DOHH2 (cell line): Measurements from ENCODE around the gene TMEM115.

ENCODE experiments used
- H3F3A ChIP-seq: fragments of 200-600 bp; sonication (generic), shearing (Covaris generic); 2 replicates; pipeline ENCODE4 v1.6.0; 2016; ENCODE audit warnings: antibody characterized with exemption, mild to moderate bottlenecking; ENCODE audit not compliant: control insufficient read depth, insufficient read depth
- H3K27ac ChIP-seq: fragments of 200-600 bp; sonication (generic); 2 replicates; pipeline ENCODE4 v1.5.1; 2014; ENCODE audit warnings: low read depth, mild to moderate bottlenecking, low read length, moderate library complexity
- H3K27me3 ChIP-seq: fragments of 200-600 bp; sonication (generic); 2 replicates; pipeline ENCODE4 v1.6.1; 2014; ENCODE audit warnings: mild to moderate bottlenecking, low read length, mixed read lengths; ENCODE audit not compliant: control insufficient read depth
- H3K36me3 ChIP-seq: fragments of 200-600 bp; sonication (generic); 2 replicates; pipeline ENCODE4 v1.6.1; 2014; ENCODE audit warnings: mild to moderate bottlenecking, low read length, moderate library complexity, mixed read lengths; ENCODE audit not compliant: control insufficient read depth
- H3K4me1 ChIP-seq: fragments of 200-600 bp; sonication (generic); 2 replicates; pipeline ENCODE4 v1.6.1; 2014; ENCODE audit warnings: mild to moderate bottlenecking, low read length, mixed read lengths; ENCODE audit not compliant: control insufficient read depth
- H3K4me2 ChIP-seq: fragments of 200-600 bp; sonication (generic); 2 replicates; pipeline ENCODE4 v1.6.0; 2014; ENCODE audit warnings: mild to moderate bottlenecking, low read length, moderate library complexity
- H3K4me3 ChIP-seq: fragments of 200-600 bp; sonication (generic); 2 replicates; pipeline ENCODE4 v1.5.1; 2014; ENCODE audit warnings: mild to moderate bottlenecking, low read length, mixed read lengths
- H3K79me2 ChIP-seq: fragments of 200-600 bp; sonication (generic); 2 replicates; pipeline ENCODE4 v1.6.1; 2014; ENCODE audit warnings: mild to moderate bottlenecking, low read length, mixed read lengths; ENCODE audit not compliant: control insufficient read depth
- H3K9me2 ChIP-seq: fragments of 200-600 bp; sonication (generic); replicated peaks from 2 replicates; pipeline ENCODE4 v1.6.1; 2014; ENCODE audit warnings: mild to moderate bottlenecking, low read length, mixed read lengths; ENCODE audit not compliant: control insufficient read depth
- H3K9me3 ChIP-seq: fragments of 200-600 bp; sonication (generic); 2 replicates; pipeline ENCODE4 v1.6.1; 2014; ENCODE audit warnings: antibody characterized with exemption, low read length, mixed read lengths; ENCODE audit not compliant: control insufficient read depth, insufficient read depth
- H4K20me1 ChIP-seq: fragments of 200-600 bp; sonication (generic); 2 replicates; pipeline ENCODE4 v1.6.0; 2014; ENCODE audit warnings: low read depth, mild to moderate bottlenecking, antibody characterized with exemption, low read length, moderate library complexity; ENCODE audit not compliant: control insufficient read depth, insufficient read depth
- EZH2phosphoT487 ChIP-seq: fragments of 200-600 bp; sonication (generic); IDR thresholded peaks from 2 replicates; pipeline ENCODE4 v1.6.1; 2017; ENCODE audit warnings: borderline replicate concordance, mild to moderate bottlenecking, antibody characterized with exemption, low read length, moderate library complexity, mixed read lengths
- TF ChIP-seq, protein P1 (sequence below): fragments of 200-600 bp; sonication (generic); IDR thresholded peaks from one replicate; pipeline ENCODE4 v1.5.1; 2014; ENCODE audit warnings: antibody characterized with exemption, mild to moderate bottlenecking, low read depth, low read length; ENCODE audit not compliant: poor library complexity, severe bottlenecking

Gene TMEM115, protein sequence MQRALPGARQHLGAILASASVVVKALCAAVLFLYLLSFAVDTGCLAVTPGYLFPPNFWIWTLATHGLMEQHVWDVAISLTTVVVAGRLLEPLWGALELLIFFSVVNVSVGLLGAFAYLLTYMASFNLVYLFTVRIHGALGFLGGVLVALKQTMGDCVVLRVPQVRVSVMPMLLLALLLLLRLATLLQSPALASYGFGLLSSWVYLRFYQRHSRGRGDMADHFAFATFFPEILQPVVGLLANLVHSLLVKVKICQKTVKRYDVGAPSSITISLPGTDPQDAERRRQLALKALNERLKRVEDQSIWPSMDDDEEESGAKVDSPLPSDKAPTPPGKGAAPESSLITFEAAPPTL

DNA sequence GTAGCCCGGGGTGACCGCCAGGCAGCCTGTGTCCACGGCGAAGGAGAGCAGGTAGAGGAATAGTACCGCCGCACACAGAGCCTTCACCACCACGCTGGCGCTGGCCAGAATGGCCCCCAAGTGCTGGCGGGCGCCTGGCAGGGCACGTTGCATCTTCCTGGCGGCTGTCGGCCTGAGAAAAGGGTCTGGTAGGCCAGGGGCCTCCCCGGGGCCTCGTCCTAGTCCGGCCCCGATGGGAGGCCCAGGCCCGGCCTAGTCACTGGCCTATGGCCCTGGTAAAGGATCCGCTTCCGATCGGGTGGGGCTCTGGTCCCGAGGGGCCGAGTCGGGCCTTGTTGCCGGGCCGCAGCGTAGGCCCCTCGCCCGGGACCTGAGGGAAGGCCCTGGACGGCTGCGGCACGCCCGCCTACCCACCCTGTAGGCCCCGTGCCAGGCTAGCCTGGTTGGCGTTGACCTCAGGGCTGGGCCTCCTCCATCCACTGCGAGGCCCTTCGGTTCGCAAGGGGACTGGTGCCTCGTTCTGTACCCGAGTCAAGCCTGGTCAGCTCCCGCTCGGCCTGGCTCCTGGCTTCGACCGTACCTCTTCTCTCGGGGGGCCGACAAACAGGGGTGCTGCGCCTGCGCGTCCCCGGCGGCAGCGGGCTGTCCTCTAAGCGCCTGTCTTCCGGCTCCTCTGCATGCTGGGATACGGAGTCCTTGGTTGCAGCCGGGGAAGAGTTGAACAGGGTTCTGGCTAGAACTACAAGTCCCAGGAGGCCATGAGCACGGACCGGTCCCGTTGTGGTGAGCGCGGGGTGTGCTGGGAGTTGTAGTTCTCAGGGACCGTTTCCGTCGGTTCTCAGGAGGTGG lies at the start of gene TMEM115:
Gene TMEM115, minus strand, starts transcription at position 611 of the 849 bp plus-strand sequence. Its CDS starts 458 bp downstream, at position 153.
- Histone ChIP-seq H3K9me3 (no peaks in the 10 kb centered on the region), H3K79me2 (peaks cover 49% of the 10 kb centered on the region), H3K4me3 (peak within 1 kb of the TSS; percentile 92), H3K4me1 (peaks cover 34% of the 10 kb centered on the region), H3K27ac (no peak within 1 kb of the TSS), H4K20me1 (peaks cover 23% of the 10 kb centered on the region), H3K27me3 (no peaks in the 10 kb centered on the region), H3K36me3 (peaks cover 38% of the 10 kb centered on the region), H3F3A (no peaks in the 10 kb centered on the region), H3K9me2 (no peaks in the 10 kb centered on the region), H3K4me2 (peak within 1 kb of the TSS; percentile 79)
- TF ChIP-seq, protein P1, sequence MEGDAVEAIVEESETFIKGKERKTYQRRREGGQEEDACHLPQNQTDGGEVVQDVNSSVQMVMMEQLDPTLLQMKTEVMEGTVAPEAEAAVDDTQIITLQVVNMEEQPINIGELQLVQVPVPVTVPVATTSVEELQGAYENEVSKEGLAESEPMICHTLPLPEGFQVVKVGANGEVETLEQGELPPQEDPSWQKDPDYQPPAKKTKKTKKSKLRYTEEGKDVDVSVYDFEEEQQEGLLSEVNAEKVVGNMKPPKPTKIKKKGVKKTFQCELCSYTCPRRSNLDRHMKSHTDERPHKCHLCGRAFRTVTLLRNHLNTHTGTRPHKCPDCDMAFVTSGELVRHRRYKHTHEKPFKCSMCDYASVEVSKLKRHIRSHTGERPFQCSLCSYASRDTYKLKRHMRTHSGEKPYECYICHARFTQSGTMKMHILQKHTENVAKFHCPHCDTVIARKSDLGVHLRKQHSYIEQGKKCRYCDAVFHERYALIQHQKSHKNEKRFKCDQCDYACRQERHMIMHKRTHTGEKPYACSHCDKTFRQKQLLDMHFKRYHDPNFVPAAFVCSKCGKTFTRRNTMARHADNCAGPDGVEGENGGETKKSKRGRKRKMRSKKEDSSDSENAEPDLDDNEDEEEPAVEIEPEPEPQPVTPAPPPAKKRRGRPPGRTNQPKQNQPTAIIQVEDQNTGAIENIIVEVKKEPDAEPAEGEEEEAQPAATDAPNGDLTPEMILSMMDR, result no peak
- no peak for TF ChIP-seq EZH2phosphoT487

DNA sequence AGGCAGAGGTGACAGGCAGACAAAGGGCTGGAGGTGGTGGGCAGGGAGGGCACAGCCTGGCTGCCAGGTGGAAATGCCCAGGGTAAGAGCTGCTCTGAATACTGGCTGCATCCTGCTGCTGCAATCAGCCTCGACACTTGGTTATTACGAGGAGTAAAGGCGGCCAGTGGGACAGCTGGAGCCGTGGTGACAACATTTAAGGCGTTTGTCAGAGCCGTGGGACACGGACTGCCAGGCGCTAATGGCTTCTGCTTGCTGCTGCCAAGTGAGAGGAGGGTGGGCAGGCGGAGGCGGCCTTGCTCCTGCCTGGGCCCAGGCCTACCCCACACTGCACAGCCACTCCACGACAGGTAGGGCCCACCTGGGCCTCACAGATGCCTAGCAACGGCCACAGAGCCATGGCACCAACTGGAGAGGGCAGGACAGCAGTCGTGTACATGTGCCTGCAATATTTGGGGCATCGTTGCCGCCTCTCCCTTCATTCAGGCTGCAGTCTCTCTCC lies 49.2 kb upstream of the TMEM115 start:
- H3K4me1 ChIP-seq, result no peaks in the 10 kb centered on the region
- H3K9me3 ChIP-seq, result no peaks in the 10 kb centered on the region
- H3K79me2 ChIP-seq, result no peaks in the 10 kb centered on the region
- H3K4me2 ChIP-seq, result no peak overlapping the region
- TF ChIP-seq, protein P1, result no peak
- no peak for TF ChIP-seq EZH2phosphoT487
- H3K36me3 ChIP-seq, result no peaks in the 10 kb centered on the region
- no peaks in the 10 kb centered on the region for H3K27me3 ChIP-seq
- H3F3A ChIP-seq, result no peaks in the 10 kb centered on the region
- no peak overlapping the region for H3K27ac ChIP-seq
- H3K9me2 ChIP-seq, result no peaks in the 10 kb centered on the region
- H4K20me1 ChIP-seq, result no peaks in the 10 kb centered on the region
- H3K4me3 ChIP-seq, result no peak overlapping the region

DNA sequence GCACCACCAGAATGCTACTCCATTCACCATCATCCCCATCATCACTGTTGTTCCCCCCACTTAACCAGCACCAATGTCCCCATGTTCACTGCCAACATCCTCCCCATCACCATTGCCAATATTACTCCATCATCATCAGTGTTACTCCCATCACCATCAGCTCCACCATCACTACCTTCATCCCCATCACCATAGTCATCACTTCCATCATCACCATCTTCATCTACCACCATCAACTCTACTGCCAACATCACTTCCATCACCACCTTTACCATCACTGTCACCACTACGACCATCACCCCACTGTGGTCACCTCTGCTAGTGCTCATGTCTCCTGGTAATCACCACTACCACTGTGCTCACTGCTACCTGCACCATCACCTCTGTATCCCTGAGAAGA lies 47.2 kb upstream of the TMEM115 start:
- no peak for TF ChIP-seq EZH2phosphoT487
- TF ChIP-seq, protein P1, result no peak
- Histone ChIP-seq H3K36me3 (no peaks in the 10 kb centered on the region), H3F3A (no peaks in the 10 kb centered on the region), H3K4me2 (no peak overlapping the region), H3K27ac (no peak overlapping the region), H3K79me2 (no peaks in the 10 kb centered on the region), H4K20me1 (no peaks in the 10 kb centered on the region), H3K9me2 (no peaks in the 10 kb centered on the region), H3K9me3 (no peaks in the 10 kb centered on the region), H3K27me3 (no peaks in the 10 kb centered on the region), H3K4me3 (no peak overlapping the region), H3K4me1 (no peaks in the 10 kb centered on the region)
